ENCODE measurements around the gene CCL19.

Gene CCL19

GRCh38 chr9:34662526-34663302 is 28.4 kb downstream of the CCL19 start, which contains the start of gene CCL27:
TSS of gene CCL27 (minus strand) at chr9:34662657. CDS start at chr9:34662633, 24 bp downstream.
- DNase-seq (ENCODE audit: low read depth in 2 of 2) = no peak

- DNase-seq (ENCODE audit: low read depth in 2 of 2) = no peak
Observed at GRCh38 chr9:34659592-34660253, 31.4 kb downstream of the CCL19 start.

DNA sequence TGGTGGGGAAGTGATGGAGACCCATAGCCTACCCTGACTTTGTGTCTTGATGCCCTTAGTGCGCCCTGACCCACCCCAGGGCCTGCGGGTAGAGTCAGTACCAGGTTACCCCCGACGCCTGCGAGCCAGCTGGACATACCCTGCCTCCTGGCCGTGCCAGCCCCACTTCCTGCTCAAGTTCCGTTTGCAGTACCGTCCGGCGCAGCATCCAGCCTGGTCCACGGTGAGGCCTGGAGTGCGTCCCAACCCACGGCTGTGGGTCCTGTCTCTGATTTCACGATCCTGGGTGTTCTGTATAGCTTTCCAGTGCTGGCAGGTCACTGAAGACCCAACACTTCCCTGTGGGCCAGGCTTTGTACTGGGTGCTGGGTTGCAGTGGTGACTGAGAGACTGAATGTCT is 32.6 kb downstream of the CCL19 start:
- no peak for DNase-seq (ENCODE audit: low read depth in 2 of 2)

- DNase-seq (ENCODE audit: low read depth in 2 of 2) = no peak
Observed at GRCh38 chr9:34656992-34657391, 34.1 kb downstream of the CCL19 start.

GRCh38 chr9:34655394-34655793 is 35.7 kb downstream of the CCL19 start:
- DNase-seq (ENCODE audit: low read depth in 2 of 2) = no peak

DNA sequence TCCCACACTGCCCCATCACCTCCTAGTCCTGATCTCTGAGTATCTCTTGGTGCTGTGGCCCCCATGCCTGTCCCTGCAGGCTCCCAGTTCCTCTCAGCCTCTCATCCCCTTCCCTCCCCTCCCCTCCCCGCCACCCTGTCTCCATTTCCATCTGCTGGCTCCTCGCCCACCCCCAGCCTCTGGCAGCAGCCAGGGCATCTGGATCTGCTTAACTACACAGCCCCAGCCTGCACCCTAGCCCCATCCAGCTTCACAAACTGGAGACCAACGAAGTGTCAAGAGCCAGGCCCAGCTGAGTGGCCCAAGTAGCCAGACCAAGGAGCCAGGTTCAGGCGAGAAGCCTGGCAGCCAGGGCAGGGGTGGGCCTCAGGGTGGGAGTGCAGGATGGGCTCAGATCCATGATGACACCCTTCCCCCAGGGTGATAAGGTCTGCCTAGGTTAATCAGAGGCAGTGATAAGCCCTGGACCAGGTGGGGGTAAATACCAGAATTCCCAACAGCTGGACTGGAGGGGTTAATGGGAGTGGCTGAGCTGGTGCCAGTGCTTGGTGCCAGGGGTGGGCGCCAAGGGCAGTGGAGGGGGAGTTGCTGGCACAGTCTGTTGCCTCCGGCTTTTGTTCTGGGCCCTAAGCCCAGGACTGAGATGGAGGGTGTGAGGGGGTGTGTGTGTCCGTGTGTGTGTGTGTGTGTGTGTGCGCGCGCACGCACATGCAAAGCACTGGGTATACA is 36.6 kb downstream of the CCL19 start:
- no peak for DNase-seq (ENCODE audit: low read depth in 2 of 2)

GRCh38 chr9:34653151-34654072 is 37.7 kb downstream of the CCL19 start:
- DNase-seq (ENCODE audit: low read depth in 2 of 2) = no peak

DNA sequence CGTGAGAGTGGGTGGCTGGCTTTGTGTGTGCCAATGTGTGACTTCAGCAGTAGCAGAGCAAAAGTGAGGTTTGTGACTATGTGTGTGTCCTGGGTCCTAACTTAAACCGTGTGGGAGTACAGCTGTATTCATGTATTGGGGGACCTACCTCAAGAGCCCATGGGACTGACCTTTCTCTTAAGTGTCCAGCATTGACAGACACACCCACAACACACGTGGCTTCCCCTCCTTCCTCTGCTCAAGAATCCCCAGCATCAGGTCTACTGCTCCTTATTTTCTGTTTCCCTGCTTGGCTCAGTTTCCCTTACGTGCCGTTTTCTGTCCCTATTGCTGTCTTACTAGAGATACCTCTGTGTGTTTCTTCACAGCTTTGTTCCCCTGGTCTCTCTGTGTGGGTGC is 38.5 kb downstream of the CCL19 start:
- DNase-seq (ENCODE audit: low read depth in 2 of 2) = no peak

DNA sequence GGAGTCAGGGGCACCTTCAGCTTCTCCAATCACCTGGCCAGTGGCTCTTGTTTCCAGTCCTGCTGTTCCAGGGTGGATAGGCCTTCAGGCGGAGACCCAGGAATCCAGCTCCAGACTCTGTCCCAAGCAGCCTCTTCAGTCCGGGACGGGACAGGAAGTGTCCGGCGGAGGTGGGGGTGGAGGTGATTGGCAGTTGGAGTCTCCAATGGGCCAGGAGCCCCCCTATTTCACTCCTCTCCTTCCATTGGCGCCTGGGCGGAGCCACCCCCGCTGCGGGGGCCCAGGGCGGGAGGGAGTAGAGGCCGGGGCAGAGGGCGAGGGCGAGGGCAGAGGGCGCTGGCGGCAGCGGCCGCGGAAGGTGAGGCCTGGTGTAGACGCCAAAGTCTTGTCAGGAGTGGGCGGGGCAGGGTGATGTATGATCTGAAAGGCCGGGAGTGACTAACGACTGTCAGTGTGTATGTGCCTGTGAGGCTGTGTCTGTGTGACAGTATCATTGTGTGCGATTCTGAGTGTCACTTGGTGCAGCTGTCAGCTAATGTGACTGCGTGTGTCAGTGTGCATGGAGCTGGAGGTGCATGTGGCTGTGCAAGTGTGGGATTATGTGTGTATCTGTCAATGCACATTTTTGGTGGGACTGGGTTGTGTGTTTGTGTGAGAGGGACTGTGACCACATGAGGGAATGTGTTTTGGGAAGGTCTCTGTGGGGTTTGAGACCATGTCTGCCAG is 39.0 kb downstream of the CCL19 start, which contains the start of gene IL11RA:
IL11RA (plus strand) TSS at position 310 of the 726 bp plus-strand sequence. CDS start 3,033 bp downstream, outside the sequence.
- no peak for DNase-seq (ENCODE audit: low read depth in 2 of 2)

DNA sequence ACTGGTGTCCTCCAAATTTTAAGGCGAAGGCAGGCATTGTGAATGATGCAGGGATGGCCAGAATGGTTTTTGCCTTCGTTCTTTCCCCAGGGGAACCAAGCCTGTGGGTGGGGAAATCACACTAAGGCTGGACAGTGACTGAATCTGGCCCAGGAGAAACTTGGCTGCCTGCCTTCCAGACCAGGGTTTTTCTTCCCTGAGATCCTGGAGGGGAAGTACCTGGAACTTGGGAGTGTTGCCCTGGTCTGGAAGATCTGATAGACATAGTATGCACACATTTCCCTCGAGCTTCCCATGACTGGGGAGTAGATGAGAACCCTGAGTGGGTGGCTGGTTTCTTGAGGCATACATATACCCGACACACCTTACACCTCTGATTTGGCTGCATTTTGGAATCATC is 39.8 kb downstream of the CCL19 start:
- DNase-seq (ENCODE audit: low read depth in 2 of 2) = no peak

DNA sequence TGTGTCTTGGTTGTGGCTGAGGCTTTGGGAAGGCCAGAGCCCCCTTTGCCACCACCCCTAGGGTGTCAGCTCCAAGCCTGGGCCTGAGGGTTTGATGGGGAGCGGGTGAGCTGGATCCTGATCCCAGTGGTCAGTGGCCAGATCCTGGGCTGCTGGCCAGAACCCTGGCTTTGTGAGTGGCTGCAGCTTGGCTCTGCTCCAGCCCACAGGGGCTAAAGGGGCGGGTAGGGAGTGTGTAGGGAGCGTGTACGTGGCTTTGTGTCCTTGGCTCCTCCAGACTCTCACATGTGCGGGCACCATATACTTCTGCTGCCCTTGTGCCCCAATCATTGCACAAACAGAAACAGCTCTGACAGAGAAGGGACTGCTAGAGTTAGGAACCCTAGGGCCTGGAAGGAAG is 40.3 kb downstream of the CCL19 start:
- DNase-seq (ENCODE audit: low read depth in 2 of 2) = no peak

DNA sequence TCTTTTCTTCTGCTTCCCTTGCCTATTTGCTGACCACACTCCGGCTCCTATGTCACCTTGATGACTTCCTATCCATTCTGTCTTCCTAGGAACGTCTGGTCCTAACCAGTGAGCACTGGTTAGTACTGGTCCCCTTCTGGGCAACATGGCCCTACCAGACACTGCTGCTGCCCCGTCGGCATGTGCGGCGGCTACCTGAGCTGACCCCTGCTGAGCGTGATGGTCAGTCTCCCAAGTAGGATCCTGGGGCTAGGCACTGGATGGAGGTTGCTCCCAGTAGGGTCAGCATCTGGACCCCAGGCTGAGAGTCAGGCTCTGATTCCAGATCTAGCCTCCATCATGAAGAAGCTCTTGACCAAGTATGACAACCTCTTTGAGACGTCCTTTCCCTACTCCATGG is 42.4 kb downstream of the CCL19 start:
- no peak for DNase-seq (ENCODE audit: low read depth in 2 of 2)

- no peak for DNase-seq (ENCODE audit: low read depth in 2 of 2)
Observed at GRCh38 chr9:34647651-34648050, 43.4 kb downstream of the CCL19 start.

GRCh38 chr9:34647084-34647403 is 44.0 kb downstream of the CCL19 start:
- no peak for DNase-seq (ENCODE audit: low read depth in 2 of 2)

DNA sequence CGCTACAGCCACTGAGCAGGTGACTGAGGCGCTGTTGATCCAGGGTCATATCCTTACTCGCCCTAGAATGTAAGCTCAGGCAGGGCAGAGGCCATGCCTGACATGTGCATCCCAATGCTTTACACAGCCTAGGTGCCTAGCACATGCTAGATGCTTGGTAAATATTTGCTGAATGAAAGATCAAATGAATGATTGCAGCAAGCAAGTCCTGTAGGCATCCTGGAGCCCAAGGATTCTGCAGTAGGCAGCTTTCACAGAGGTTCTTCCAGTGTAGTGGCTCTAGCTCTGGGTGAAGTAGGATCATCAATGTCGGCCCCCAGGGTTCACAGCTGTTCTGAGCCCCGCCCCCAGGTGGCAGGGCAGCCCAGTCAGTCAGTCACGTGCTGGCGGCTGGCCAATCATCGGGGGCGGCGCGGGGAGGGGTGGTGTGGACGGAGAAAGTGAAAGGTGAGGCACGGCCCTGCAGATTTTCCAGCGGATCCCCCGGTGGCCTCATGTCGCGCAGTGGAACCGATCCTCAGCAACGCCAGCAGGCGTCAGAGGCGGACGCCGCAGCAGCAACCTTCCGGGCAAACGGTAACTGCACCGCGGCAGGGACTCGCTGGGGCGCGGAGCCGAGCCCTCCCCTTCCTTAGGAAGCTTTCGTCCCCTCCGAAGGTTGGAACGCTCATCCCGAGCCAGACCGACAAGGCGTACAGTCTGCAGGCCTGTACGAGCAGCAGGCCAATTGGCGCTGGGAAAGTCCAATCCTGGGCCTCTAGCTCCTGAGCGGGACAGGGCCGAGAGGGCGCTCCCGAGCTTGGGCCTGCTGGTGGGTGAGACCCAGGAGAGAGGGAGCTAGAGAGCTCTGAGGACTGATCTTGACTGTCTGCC is 44.6 kb downstream of the CCL19 start, which contains the start of gene GALT:
GALT (plus strand) TSS at position 465 of the 873 bp plus-strand sequence; CDS start at position 495, 30 bp downstream.
- DNase-seq (ENCODE audit: low read depth in 2 of 2) = peak; percentile 90 to 92

- no peak for DNase-seq (ENCODE audit: low read depth in 2 of 2)
Observed at GRCh38 chr9:34644766-34645314, 46.2 kb downstream of the CCL19 start.

DNA sequence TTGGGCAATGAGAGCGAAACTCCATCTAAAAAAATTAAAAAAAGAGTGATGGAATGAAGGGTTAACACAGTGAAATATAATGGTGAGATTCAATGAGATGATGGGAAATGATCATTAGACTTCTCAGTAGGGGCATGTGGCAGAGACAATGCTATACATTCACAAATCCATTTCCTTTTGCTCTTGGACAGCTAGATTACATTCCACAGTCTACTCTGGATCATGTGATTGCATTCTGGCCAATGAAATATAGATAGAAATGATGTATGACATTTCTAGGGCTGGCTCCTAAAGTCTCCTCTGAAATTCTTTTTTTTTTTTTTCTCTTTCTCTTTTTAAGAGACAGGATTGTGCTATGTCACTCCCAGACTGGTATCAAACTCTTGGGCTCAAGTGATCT is 48.4 kb downstream of the CCL19 start:
- DNase-seq (ENCODE audit: low read depth in 2 of 2) = no peak

All from stimulated activated CD8-positive, alpha-beta memory T cell treated with anti-CD3 and anti-CD28 coated beads, Interleukin-15, amount 100 ng/mL, for 4 hours (primary cell).